ENCODE measurements around the gene ALS2. TPM values are rescaled to one million over a fixed set of nuclear protein-coding genes. Genes with fewer than 3 reads are reported as not detected.
"Not testable (repeated sequence)": the region's sequence is repeated elsewhere in the genome, so short reads cannot be mapped to it uniquely, and the experiment has no call there.

The ALS2 gene
- total RNA-seq, 1 donor, result 43.6 TPM

DNA sequence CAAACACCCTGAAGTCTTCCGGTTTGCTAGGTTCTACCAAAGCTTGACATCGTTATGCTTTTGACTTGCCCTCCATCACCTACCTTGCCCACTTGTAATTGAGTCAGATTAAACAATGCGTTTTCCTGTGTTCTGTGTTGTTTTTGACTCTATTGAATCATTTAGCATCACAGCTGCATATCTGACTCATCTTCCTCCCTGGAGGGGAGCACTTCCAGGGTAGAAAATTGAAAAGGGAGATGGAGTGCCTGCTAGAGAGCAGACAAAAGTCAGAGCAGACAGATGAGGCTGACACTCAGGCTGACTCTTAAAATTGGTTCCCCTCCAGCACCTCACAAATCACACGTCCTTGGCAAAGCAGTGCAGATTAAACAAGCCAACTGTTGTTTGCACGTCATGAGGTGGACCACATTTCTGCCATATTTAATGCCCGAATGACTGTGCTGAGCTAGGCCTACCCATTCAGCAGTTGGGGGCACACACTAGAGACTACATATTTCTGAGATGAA lies 84.5 kb downstream of the ALS2 start:
- DNase-seq (ENCODE audit: low read depth in 2 of 3, low spot score in 2 of 3), result no peak

DNA sequence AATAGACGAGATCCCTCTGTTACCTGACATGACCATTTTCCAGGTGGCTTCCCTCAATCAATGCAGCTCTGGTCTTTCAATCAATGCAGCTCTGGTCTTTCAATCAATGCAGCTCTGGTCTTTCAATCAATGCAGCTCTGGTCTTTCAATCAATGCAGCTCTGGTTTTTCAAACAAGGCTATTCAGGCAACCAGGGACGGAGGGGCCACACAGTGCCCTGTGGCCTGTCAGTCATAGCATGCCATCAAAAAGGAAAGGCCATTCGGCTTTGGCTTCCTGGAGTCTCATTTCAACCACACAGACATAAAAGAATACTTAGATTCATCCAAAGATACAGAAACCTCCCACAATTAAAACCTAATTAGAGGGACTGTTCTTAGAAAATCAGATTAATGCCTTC lies 95.6 kb downstream of the ALS2 start:
- DNase-seq (ENCODE audit: low read depth in 2 of 3, low spot score in 2 of 3), result no peak

DNA sequence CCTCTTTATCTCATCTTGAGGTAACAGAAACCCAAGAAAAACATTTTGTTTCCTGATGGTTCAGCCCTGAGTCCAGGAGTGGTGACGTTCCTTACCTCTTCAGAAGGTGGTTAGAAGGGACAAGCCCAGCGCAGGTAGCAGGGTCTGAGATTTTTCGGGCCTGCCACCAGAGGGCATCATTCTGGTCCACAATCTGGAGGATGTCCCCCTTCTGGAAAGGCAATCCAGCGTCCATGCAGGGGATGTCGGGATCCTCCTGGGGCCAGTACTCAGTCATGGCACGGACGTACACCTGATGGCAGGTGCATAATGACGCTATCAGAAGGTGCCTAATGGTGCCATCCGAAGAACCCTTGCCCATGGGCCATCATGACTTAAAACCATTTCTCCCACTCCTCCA lies 100.0 kb downstream of the ALS2 start:
- DNase-seq (ENCODE audit: low read depth in 2 of 3, low spot score in 2 of 3), result peak in 1 of 3 donors; percentile 8

DNA sequence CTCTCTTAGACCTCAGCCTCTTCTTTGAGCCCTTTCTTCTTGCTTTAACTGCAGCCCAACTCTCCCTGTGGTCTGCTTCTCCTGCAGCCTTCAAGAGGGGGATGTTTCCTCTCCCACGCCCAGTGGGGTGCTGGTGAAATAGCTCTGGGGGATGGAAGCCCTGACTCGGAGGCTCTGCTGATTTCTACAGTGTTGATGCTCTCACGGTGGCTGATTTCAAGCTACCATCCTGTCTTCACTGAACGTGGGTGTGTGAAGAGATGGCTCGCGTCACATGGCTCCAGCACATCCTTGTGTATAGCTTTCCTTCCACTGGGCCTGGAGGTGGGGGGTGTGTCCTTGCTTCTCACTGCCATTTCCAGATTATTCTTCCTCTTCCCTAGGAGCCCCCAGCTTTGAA lies 102.3 kb downstream of the ALS2 start:
- DNase-seq (ENCODE audit: low read depth in 2 of 3, low spot score in 2 of 3), result no peak

DNA sequence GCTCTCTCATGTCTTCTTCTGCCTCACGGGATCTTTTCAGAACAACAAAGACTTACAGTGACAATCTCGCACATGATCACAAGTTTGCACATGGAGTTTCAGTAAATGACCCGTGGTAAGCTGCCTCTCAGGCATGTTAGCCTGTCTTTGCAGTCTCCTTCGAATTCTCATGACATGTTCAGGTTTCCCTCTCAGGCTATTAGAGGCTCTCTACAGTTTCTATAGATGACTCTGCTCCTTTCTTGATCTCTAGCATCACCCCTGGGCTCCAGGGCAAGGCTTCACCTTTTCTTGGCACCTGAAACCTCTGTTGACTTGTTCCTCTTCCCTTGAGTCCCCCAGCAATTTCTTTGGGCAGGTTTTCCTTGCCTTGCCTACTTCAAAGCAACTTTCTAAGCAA lies 105.3 kb downstream of the ALS2 start:
- no peak for DNase-seq (ENCODE audit: low read depth in 2 of 3, low spot score in 2 of 3)

DNA sequence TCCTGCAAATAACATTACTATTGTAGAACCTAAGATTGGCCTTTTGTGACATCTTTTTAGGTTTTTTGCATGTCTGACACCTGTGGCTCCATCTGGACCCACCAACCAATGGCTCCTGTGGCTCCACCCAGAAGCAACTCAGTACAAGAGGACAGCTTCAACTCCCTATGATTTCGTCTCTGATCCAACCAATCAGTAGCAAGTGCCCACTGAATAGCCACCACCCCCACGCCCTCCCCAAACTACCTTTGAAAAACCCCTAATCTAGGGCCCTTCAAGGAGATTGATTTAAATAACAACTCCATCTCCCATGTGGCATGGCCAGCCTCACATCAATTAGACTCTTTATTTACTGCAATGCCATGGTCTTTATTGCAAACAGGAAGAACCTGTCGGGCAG lies 105.9 kb downstream of the ALS2 start:
- DNase-seq (ENCODE audit: low read depth in 2 of 3, low spot score in 2 of 3), result no peak

DNA sequence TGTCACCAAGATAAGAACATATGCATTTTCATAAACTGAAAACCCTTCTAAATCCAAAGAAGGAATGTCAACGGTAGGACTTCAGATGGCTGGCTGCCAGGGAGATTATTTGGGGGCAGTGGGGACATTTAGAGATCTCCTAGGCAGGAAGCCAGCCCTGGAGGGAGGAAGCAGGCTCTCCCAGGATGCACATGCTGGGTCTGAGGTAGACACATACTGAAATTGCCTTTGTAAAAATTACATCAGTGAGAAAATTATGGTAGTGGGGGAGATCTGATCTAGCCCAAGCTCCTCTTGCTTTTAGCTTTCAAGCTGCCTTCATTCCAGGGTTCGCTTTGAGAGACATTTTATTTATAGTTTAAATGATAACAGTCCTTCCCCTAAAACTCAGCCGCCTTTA lies 106.4 kb downstream of the ALS2 start:
- no peak for DNase-seq (ENCODE audit: low read depth in 2 of 3, low spot score in 2 of 3)

DNA sequence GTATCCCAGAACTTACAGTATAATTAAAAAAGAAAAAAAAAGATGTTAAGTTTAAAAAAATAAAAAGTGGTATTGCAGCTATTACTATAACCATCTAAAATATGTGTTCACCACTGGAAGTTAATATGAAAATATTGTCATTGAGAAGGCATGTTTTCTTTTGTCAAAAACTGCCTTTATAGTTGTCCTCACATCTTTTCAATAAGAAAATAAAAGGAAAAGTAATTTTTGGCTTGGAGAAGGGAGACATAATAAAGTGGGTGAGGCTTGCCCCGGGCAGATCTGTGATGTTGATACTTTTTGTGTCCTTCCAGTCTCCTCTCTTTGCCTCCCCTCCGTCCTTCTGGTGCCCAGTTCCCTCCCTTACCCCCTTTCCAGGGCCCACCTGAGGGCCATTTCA lies 107.2 kb downstream of the ALS2 start:
- DNase-seq (ENCODE audit: low read depth in 2 of 3, low spot score in 2 of 3), result no peak

DNA sequence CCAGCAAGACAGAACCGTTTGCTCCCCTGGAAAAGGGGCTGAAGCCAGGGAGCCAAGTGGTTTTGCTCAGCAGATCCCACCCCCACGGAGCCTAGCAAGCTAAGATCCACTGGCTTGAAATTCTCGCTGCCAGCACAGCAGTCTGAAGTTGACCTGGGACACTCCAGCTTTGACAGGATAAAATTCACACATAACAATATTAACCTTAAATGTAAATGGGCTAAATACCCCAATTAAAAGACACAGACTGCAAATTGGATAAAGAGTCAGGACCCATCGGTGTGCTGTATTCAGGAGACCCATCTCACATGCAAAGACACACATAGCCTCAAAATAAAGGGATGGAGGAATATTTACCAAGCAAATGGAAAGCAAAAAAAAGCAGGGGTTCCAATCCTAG lies 109.5 kb downstream of the ALS2 start:
- not testable (repeated sequence) for DNase-seq (ENCODE audit: low read depth in 2 of 3, low spot score in 2 of 3)

DNA sequence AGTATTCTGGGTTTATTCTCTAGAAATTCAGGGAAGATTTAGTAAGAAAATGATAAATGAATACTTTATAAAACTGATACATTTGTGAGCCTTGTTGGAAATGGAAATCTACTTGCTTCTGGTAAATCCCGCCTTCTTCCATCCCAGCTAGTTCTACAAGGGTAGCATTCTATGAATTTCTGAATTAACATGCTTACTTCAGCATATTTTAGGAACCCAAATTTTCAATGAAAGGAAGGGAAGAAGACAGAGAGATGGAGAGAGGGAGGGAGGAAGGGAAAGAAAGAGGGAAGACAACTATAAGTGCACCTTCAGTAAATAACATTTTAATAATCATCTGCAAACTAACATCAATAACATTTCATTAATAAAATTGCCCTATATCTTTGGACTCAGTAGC lies 110.9 kb downstream of the ALS2 start:
- DNase-seq (ENCODE audit: low read depth in 2 of 3, low spot score in 2 of 3), result no peak

DNA sequence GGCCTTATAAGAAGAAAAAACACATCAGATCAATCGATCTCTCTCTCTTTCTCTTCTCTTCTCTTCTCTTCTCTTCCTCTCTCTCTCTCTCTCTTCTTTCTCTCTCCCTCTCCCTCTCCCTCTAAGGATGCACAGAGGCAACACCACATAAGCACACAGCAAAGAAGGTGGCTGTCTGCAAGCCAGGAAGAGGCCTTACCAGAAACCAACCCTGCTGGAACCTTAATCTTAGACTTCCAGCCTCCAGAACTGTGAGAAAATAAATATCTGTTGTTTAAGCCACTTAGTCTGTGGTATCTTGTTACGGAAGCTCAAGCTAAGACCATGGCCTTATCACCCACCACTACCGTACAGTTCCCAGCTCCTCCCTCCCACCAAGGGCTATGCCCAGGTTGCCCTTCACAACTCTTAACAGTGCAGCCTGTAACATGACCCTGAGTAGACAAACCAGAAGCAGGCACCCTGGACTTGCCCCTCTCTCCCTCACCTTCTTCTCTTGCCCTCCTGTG lies 112.3 kb downstream of the ALS2 start:
- DNase-seq (ENCODE audit: low read depth in 2 of 3, low spot score in 2 of 3), result no peak

DNA sequence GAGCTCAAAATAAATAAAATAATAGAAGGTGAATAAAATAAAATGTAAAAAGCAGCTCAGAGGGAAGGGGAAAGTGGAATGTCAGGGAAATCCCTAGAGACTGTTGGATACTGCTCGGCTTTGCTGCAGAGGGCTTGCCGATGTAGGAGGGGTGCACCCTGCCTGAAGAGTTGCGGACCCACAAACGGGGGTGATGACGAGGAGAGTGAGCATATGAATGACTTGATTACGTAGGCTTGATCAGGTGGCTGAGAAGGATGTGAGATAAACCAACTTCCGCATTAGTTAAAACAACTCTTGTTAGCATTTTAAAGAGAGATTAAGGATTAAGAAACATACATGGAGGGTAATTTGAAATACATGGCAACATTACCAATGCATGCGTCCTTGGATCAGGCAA lies 116.4 kb downstream of the ALS2 start:
- no peak for DNase-seq (ENCODE audit: low read depth in 2 of 3, low spot score in 2 of 3)

DNA sequence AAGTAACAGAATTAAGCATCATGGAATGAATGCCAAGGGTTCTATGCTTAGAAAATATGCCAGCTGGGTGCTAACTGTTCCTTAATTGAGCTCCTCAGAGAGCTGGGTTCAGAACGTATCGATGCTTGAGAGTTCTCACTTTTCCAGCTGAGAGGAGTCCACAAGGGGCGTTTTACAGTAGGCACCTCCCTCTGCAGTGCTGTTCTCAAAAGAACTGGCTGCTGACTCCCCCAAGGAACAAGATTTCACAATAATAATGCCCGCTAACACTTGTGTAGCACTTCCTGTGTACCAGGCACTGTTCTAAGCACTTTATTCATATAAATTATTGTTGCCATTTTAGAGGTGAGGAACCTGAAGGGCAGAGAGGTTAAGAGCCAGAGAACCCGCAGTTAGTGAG lies 119.4 kb downstream of the ALS2 start:
- no peak for DNase-seq (ENCODE audit: low read depth in 2 of 3, low spot score in 2 of 3)

DNA sequence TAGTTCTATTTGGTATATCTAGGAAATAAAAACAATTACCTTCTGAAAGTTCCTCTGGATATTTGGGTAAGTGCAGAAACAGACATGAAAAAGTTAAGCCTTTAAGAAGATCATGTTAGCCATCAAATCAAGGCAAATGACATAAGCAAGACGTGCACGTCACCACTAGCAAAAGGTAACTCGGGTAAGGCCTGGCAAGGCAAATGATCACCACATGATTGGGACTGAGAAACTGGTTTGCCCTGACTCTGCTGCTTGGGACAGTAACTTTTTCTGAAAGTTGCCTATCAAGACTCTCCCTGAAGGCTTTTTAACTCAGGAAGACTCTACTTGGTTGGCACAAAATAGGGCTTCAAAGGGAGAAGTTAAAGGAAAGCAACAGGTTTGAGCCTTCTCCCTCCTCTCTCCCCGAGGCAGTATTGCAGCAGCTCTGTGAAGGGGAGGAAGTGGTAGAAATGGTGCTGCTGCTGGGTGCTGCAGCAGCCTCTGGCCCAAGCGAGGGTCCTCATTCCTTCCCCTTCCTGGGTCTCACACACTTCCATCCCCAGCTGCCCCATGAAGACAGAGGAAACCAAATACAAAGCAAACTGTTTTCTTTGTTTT lies 120.3 kb downstream of the ALS2 start:
- no peak for DNase-seq (ENCODE audit: low read depth in 2 of 3, low spot score in 2 of 3)

DNA sequence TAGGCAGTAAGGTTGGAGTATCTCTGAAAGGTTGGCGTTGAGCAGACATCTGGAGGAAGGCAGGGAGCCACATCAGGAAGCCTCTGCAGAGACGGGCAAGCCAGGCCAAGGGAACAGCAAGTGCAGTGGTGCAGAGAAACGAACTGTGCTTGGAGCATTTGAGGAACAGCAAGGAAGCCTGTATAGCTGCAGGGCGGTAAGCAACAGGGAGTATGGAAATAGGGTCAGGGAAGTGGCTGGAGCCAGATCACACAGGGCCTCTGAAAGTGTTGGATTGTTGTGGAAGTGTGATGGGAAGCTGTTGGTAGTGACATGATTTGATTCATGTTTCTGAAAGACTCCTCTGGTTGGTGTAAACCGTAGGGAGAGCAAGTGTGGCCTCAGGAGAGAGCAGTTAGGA lies 124.0 kb downstream of the ALS2 start:
- no peak for DNase-seq (ENCODE audit: low read depth in 2 of 3, low spot score in 2 of 3)

DNA sequence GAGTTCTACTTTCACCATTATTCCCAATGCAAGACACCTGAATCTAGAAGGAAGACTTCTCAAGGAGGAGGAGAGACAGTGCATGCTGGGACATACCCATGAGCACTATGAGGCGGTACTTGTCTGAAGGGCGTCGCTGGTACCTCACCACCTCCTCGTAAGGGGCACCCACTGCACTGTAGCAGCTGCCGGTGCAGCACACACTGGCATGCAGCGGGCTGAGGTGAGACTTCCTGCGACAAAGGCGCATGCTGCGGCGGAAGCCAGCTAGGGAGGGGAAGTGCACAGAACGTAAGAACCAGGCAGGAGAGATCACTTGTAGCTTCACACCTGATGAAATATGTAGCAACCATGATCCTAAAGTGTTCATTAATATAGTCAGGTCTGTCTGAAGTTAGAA lies 124.6 kb downstream of the ALS2 start:
- no peak for DNase-seq (ENCODE audit: low read depth in 2 of 3, low spot score in 2 of 3)

DNA sequence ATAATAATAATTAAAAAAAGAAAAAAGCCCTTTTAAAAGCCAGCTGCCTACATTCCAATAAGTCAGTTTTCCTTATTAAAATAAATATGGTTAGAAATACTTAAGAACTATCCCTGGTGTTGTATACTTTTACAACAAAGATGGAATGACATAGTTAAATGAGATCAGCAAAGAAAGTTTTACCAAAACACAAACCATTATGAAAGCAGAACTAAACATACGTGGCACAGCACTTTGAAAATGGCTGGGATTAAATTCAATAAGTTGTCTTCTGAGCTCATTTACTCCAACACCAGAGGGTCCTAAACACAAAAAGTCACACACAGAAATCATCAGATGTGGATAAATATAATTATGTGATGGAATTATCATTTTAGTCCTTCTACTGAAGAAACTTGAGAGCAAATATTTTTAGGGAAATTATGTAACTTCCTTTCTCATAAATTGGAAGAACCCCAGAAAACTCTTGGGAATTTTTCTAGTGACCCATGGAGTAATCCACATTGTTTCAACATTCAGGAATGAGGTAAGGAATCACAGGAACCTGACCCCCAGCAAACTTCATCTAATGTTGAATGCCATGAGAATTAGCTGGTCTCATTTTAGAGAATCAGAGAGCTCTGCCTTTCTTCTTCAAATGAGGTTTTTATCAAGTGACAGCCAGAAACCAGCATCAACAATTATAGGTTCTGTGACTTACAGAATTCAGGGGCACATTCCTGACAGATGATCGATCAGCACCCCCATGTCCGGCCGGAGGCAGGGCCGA lies 125.9 kb downstream of the ALS2 start:
- DNase-seq (ENCODE audit: low read depth in 2 of 3, low spot score in 2 of 3), result no peak

DNA sequence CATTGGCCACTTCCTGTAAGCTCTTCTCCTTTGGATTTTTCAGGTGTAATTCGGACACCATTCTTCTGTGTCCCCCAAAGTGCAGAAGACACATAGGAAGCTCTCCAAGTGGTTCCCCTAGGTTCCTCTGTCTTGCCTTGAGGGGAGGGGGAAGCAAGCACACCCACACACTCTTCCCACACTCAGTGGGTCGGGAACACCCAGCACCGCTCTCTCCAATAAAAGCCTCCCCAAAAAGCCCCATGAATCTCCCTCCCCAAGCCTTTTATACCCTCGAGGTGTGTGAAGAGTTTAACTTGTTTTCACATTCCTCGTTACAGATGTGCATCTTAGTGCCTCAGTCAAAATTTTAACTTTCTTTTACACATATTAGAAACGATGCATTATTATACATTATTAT lies 127.5 kb downstream of the ALS2 start:
- DNase-seq (ENCODE audit: low read depth in 2 of 3, low spot score in 2 of 3), result no peak

Measured in hematopoietic multipotent progenitor cell (in vitro differentiated cells).